ENCODE data around the gene FGGY.
"Not testable (repeated sequence)": the region's sequence is repeated elsewhere in the genome, so short reads cannot be mapped to it uniquely, and the experiment has no call there.

FGGY gene

GRCh38 chr1:59458884-59459283 is 162.0 kb downstream of the FGGY start:
- H3K4me3 ChIP-seq (ENCODE audit: low read depth, low read length), result no peak overlapping the region
- DNase-seq (ENCODE audit: low read depth, low spot score), result no peak
- no peak for TF ChIP-seq CTCF (IDR thresholded peaks at IDR 0.05; ENCODE audit: insufficient read depth, low read length, missing control alignments)
- CTCF ChIA-PET, result no interaction called here
- POLR2A ChIA-PET, result no interaction called here

- DNase-seq (ENCODE audit: low read depth, low spot score); H3K4me3 ChIP-seq (ENCODE audit: low read depth, low read length); POLR2A ChIA-PET; CTCF ChIA-PET: not testable (repeated sequence)
Measured at GRCh38 chr1:59462942-59463341, 166.0 kb downstream of the FGGY start.

GRCh38 chr1:59465478-59465877 is 168.6 kb downstream of the FGGY start:
- POLR2A ChIA-PET, result not testable (repeated sequence)

GRCh38 chr1:59468828-59469428 is 172.0 kb downstream of the FGGY start:
- ChIA-PET CTCF (no interaction called here), POLR2A (no interaction called here)
- TF ChIP-seq CTCF (IDR thresholded peaks at IDR 0.05; ENCODE audit: insufficient read depth, low read length, missing control alignments), result no peak
- H3K4me3 ChIP-seq (ENCODE audit: low read depth, low read length), result no peak overlapping the region
- no peak for DNase-seq (ENCODE audit: low read depth, low spot score)

More at GRCh38 chr1:59465478-59465877, 168.6 kb downstream of the FGGY start:
- H3K4me3 ChIP-seq (ENCODE audit: low read depth, low read length); DNase-seq (ENCODE audit: low read depth, low spot score); CTCF ChIA-PET: not testable (repeated sequence)

- DNase-seq (ENCODE audit: low read depth, low spot score); CTCF ChIA-PET; H3K4me3 ChIP-seq (ENCODE audit: low read depth, low read length): not testable (repeated sequence)
- POLR2A ChIA-PET, result interaction anchor here (0.7 kb wide), 1 partner anchor 94 kb away, joined by 3 read pairs; no protein-coding TSS in a partner anchor
Measured at GRCh38 chr1:59471991-59472570, 175.2 kb downstream of the FGGY start.

- no peak for DNase-seq (ENCODE audit: low read depth, low spot score)
- ChIA-PET POLR2A (no interaction called here), CTCF (no interaction called here)
- H3K4me3 ChIP-seq (ENCODE audit: low read depth, low read length), result no peak overlapping the region
- TF ChIP-seq CTCF (IDR thresholded peaks at IDR 0.05; ENCODE audit: insufficient read depth, low read length, missing control alignments), result no peak
Measured at GRCh38 chr1:59473831-59474230, 176.9 kb downstream of the FGGY start.

- DNase-seq (ENCODE audit: low read depth, low spot score), result no peak
- CTCF ChIA-PET, result no interaction called here
- POLR2A ChIA-PET, result no interaction called here
Measured at GRCh38 chr1:59474496-59474895, 177.6 kb downstream of the FGGY start.

More at GRCh38 chr1:59474496-59474895, 177.6 kb downstream of the FGGY start:
- no peak for TF ChIP-seq CTCF (IDR thresholded peaks at IDR 0.05; ENCODE audit: insufficient read depth, low read length, missing control alignments)
- H3K4me3 ChIP-seq (ENCODE audit: low read depth, low read length), result no peak overlapping the region

All from AG04449 (cell line).